OCI-LY3 (cell line): ENCODE results near the gene AQP1.

Experiments used
- CTCF ChIP-seq: fragments of 200-600, 300-600 bp; sonication (generic); IDR thresholded peaks from 2 replicates; pipeline ENCODE4 v1.5.1; 2014; ENCODE audit warnings: antibody characterized with exemption, low read length, low read depth
- EZH2phosphoT487 ChIP-seq: fragments of 200-600 bp; shearing (Covaris generic); IDR thresholded peaks from 2 replicates; pipeline ENCODE4 v1.6.1; 2018; ENCODE audit warnings: antibody characterized with exemption, mixed run types, low read depth

DNA sequence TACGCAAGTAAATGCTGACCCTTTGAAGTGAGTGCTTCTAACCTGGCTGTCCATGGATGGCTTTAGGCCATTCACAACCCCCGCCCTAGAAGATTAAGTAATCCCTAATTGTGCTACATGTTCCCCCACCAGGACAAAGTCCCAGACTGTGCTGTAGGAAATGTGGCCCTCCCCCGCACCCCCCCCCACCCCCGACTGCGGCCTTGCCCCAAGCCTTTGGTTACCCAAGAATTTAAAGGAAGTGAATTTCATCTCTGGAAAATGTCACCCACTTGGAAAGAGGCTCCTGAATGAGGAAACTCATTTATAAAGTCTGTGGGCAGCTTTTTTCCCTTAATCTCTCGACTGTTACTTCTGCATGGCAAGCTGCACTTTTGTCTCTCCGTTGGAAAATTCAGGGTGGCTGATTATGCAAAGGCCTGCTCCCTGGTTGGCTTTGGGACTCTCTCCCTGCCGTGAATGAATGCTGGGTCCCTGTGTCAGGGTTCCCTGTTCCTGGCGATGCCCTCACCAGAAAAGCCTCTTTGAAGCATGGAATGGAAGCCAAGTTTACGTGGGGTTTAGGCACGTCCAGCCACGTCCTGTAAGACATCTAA is 31.4 kb upstream of the AQP1 start:
- no peak for TF ChIP-seq CTCF
- no peak for TF ChIP-seq EZH2phosphoT487
